ENCODE data around the gene ZNF385A. TPM values are rescaled to one million over a fixed set of nuclear protein-coding genes. Genes with fewer than 3 reads are reported as not detected.

The ZNF385A gene
- polyA plus RNA-seq, 2 donors, result 44.6 to 49.9 TPM

DNA sequence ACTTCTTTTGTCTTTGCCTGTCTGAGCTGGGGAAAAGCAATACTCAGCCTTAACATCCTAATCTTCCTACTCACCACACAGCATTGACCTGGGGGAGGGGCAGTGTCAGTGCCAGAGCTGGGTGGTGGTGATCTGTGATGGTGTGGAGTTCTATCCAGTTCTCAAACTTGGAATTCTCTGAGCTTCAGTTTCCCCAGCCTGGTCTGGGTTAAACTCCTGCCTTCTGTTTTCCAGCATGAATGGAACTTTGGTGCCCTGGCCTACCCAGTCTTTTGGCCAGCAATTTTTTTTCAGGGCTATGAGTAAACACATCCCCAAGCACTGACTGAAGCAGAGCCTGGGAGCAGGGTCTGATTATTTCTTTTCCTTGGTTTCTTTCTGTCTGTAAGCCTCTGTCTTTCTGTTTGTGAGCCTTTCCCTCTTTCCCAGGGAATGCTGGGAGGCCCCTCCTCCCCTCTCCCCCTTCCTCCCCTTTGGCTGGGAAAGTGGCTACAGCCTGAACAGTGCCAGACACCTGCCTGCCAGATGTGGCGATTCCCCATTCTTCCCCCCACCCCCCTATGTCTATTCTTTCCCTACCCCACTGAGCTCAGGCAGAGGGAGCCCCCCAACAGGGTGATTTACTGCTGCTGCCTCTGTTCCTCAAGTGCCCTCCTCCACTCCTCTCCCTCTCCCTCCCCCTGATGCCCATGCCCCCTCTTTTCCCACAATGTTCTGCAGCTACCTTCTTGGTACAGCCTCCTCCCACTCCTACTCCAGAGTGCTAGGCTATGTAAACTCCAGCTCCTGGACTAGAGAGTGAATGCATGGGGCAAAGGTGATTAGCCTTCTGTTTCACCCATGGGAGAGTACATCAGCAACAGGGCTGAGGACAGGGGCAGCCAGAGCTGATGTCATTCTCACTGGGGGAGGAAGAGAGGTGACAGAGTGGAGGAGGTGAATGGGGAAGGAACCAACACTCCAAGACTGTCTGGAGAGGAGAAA, 31.4 kb downstream of the ZNF385A start:
- peak overlapping the region; percentile 32 to 63 for H3K27ac ChIP-seq (ENCODE audit: low read depth in 2 of 2, low read length in 1 of 2)

DNA sequence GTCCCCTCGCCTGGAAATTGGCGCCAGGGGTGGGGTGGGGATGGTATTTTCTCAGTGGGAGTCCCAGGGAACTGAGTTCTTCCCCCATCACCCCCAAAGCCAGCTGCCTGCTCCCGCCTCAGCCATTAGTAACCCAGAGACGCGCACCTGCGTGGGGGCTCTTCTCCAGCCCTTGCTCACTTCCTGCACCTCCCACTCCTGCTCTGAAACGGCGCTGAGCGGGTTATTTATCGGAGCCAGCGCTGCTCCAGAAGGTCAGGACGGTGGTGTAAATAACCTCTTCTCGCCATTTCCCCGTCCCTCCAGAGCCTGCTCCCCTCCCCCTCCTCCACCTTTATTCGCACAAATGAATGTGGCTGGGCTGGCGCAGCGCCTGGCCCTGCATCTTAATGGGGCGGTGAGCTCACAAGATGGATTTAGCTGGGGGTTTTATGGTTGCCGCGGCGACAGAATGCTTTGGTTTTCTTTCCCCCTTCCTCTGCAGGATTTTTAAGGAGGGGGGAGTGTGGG, 32.5 kb downstream of the ZNF385A start:
- WGBS, 2 donors, result 24 to 42% methylated on average over 21 of the region's 21 CpGs

More for the DNA sequence above, 31.4 kb downstream of the ZNF385A start:
- H3K4me1 ChIP-seq (ENCODE audit: control insufficient read depth in 2 of 2, insufficient read depth in 2 of 2, low read length in 1 of 2), result peaks cover 0 to 3% of the 10 kb centered on the region in 2 donors
- H3K9me3 ChIP-seq (ENCODE audit: control insufficient read depth in 2 of 2, insufficient read depth in 1 of 2, low read depth in 1 of 2, low read length in 1 of 2), result no peaks in the 10 kb centered on the region
- peaks cover 7 to 11% of the 10 kb centered on the region in 2 donors for H3K36me3 ChIP-seq (ENCODE audit: control insufficient read depth in 2 of 2, insufficient read depth in 2 of 2, low read length in 1 of 2)
- H3K4me3 ChIP-seq (ENCODE audit: low read depth in 1 of 2, low read length in 2 of 2), result no peak overlapping the region
- 31 to 36% methylated on average over 1 of the region's 1 CpG for WGBS, 2 donors
- H3K27me3 ChIP-seq (ENCODE audit: control insufficient read depth in 1 of 2, insufficient read depth in 2 of 2, low read length in 2 of 2), result no peaks in the 10 kb centered on the region

DNA sequence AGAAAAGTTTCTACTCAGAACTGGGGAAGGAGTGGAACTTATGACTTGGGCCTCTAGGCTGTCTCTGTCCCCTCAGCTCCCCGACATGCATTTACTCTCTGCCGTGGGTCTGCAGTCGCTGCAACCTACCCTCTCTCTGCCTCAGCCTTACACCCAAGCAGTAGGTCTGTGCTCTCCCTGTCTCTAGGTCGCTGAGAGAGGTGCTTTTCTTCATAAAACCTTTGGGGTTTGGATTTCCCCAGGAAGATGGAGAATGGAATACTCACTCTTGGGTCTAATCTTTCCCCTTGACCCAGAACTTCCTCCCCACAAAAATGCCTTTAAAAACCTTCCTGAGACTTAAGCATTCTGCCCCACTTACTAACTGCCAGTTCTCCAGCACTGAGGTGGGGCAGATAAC, 33.2 kb downstream of the ZNF385A start:
- Histone ChIP-seq H3K36me3 (ENCODE audit: control insufficient read depth in 2 of 2, insufficient read depth in 2 of 2, low read length in 1 of 2) (peaks cover 16 to 17% of the 10 kb centered on the region in 2 donors), H3K27ac (ENCODE audit: low read depth in 2 of 2, low read length in 1 of 2) (no peak overlapping the region), H3K9me3 (ENCODE audit: control insufficient read depth in 2 of 2, insufficient read depth in 1 of 2, low read depth in 1 of 2, low read length in 1 of 2) (no peaks in the 10 kb centered on the region), H3K27me3 (ENCODE audit: control insufficient read depth in 1 of 2, insufficient read depth in 2 of 2, low read length in 2 of 2) (no peaks in the 10 kb centered on the region), H3K4me3 (ENCODE audit: low read depth in 1 of 2, low read length in 2 of 2) (no peak overlapping the region), H3K4me1 (ENCODE audit: control insufficient read depth in 2 of 2, insufficient read depth in 2 of 2, low read length in 1 of 2) (peaks cover 0 to 3% of the 10 kb centered on the region in 2 donors)
- WGBS, 2 donors, result 71 to 75% methylated on average over 4 of the region's 4 CpGs

More for the DNA sequence above, 32.5 kb downstream of the ZNF385A start:
- H3K36me3 ChIP-seq (ENCODE audit: control insufficient read depth in 2 of 2, insufficient read depth in 2 of 2, low read length in 1 of 2), result peaks cover 14 to 16% of the 10 kb centered on the region in 2 donors
- H3K27ac ChIP-seq (ENCODE audit: low read depth in 2 of 2, low read length in 1 of 2), result peak overlapping the region in 1 of 2 donors; percentile 33
- H3K4me1 ChIP-seq (ENCODE audit: control insufficient read depth in 2 of 2, insufficient read depth in 2 of 2, low read length in 1 of 2), result peaks cover 0 to 3% of the 10 kb centered on the region in 2 donors
- H3K27me3 ChIP-seq (ENCODE audit: control insufficient read depth in 1 of 2, insufficient read depth in 2 of 2, low read length in 2 of 2), result no peaks in the 10 kb centered on the region
- no peak overlapping the region for H3K4me3 ChIP-seq (ENCODE audit: low read depth in 1 of 2, low read length in 2 of 2)
- no peaks in the 10 kb centered on the region for H3K9me3 ChIP-seq (ENCODE audit: control insufficient read depth in 2 of 2, insufficient read depth in 1 of 2, low read depth in 1 of 2, low read length in 1 of 2)

DNA sequence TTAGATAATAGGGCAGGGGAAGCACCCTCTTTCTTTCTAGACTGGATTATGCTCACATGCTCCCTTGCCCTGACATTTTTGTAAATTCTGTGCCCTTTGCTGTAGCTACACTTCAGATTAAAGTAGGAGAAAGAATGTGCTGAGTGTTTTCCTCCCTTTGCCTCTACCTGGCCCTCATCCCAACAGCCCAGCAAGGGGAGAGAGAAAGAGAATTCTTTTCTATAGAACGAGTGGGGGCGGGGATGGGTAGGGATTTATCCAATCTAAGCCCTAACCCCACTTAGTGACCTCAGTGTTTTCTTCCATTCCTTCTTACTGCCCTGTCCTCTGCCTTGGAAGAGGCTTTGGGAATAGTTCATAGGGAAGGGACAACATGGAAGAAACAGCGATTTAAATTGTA, 33.8 kb downstream of the ZNF385A start:
- Histone ChIP-seq H3K27ac (ENCODE audit: low read depth in 2 of 2, low read length in 1 of 2) (no peak overlapping the region), H3K9me3 (ENCODE audit: control insufficient read depth in 2 of 2, insufficient read depth in 1 of 2, low read depth in 1 of 2, low read length in 1 of 2) (no peaks in the 10 kb centered on the region), H3K4me1 (ENCODE audit: control insufficient read depth in 2 of 2, insufficient read depth in 2 of 2, low read length in 1 of 2) (peaks cover 0 to 3% of the 10 kb centered on the region in 2 donors), H3K36me3 (ENCODE audit: control insufficient read depth in 2 of 2, insufficient read depth in 2 of 2, low read length in 1 of 2) (peaks cover 16 to 17% of the 10 kb centered on the region in 2 donors), H3K4me3 (ENCODE audit: low read depth in 1 of 2, low read length in 2 of 2) (no peak overlapping the region), H3K27me3 (ENCODE audit: control insufficient read depth in 1 of 2, insufficient read depth in 2 of 2, low read length in 2 of 2) (no peaks in the 10 kb centered on the region)
- 72 to 80% methylated on average over 3 of the region's 3 CpGs for WGBS, 2 donors

GRCh38 chr12:54349679-54350078, 34.9 kb downstream of the ZNF385A start:
- H3K27ac ChIP-seq (ENCODE audit: low read depth in 2 of 2, low read length in 1 of 2), result no peak overlapping the region
- H3K27me3 ChIP-seq (ENCODE audit: control insufficient read depth in 1 of 2, insufficient read depth in 2 of 2, low read length in 2 of 2), result no peaks in the 10 kb centered on the region
- peaks cover 16 to 17% of the 10 kb centered on the region in 2 donors for H3K36me3 ChIP-seq (ENCODE audit: control insufficient read depth in 2 of 2, insufficient read depth in 2 of 2, low read length in 1 of 2)
- no peak overlapping the region for H3K4me3 ChIP-seq (ENCODE audit: low read depth in 1 of 2, low read length in 2 of 2)
- no peaks in the 10 kb centered on the region for H3K9me3 ChIP-seq (ENCODE audit: control insufficient read depth in 2 of 2, insufficient read depth in 1 of 2, low read depth in 1 of 2, low read length in 1 of 2)
- H3K4me1 ChIP-seq (ENCODE audit: control insufficient read depth in 2 of 2, insufficient read depth in 2 of 2, low read length in 1 of 2), result peaks cover 0 to 3% of the 10 kb centered on the region in 2 donors

- Histone ChIP-seq H3K4me1 (ENCODE audit: control insufficient read depth in 2 of 2, insufficient read depth in 2 of 2, low read length in 1 of 2) (peaks cover 0 to 3% of the 10 kb centered on the region in 2 donors), H3K27ac (ENCODE audit: low read depth in 2 of 2, low read length in 1 of 2) (no peak overlapping the region), H3K9me3 (ENCODE audit: control insufficient read depth in 2 of 2, insufficient read depth in 1 of 2, low read depth in 1 of 2, low read length in 1 of 2) (no peaks in the 10 kb centered on the region), H3K4me3 (ENCODE audit: low read depth in 1 of 2, low read length in 2 of 2) (no peak overlapping the region), H3K27me3 (ENCODE audit: control insufficient read depth in 1 of 2, insufficient read depth in 2 of 2, low read length in 2 of 2) (no peaks in the 10 kb centered on the region), H3K36me3 (ENCODE audit: control insufficient read depth in 2 of 2, insufficient read depth in 2 of 2, low read length in 1 of 2) (peaks cover 16 to 17% of the 10 kb centered on the region in 2 donors)
- WGBS, 2 donors, result 88 to 89% methylated on average over 4 of the region's 4 CpGs
These were observed 35.5 kb downstream of the ZNF385A start for GRCh38 chr12:54349036-54349435.

GRCh38 chr12:54341378-54342300, 42.9 kb downstream of the ZNF385A start:
- WGBS, 2 donors, result 83 to 86% methylated on average over 9 of the region's 9 CpGs
- H3K4me1 ChIP-seq (ENCODE audit: control insufficient read depth in 2 of 2, insufficient read depth in 2 of 2, low read length in 1 of 2), result no peaks in the 10 kb centered on the region
- no peak overlapping the region for H3K4me3 ChIP-seq (ENCODE audit: low read depth in 1 of 2, low read length in 2 of 2)
- no peak overlapping the region for H3K27ac ChIP-seq (ENCODE audit: low read depth in 2 of 2, low read length in 1 of 2)
- no peaks in the 10 kb centered on the region for H3K27me3 ChIP-seq (ENCODE audit: control insufficient read depth in 1 of 2, insufficient read depth in 2 of 2, low read length in 2 of 2)
- peaks cover 12 to 13% of the 10 kb centered on the region in 2 donors for H3K36me3 ChIP-seq (ENCODE audit: control insufficient read depth in 2 of 2, insufficient read depth in 2 of 2, low read length in 1 of 2)
- no peaks in the 10 kb centered on the region for H3K9me3 ChIP-seq (ENCODE audit: control insufficient read depth in 2 of 2, insufficient read depth in 1 of 2, low read depth in 1 of 2, low read length in 1 of 2)

GRCh38 chr12:54340846-54341245, 43.7 kb downstream of the ZNF385A start:
- WGBS, 2 donors, result 83 to 92% methylated on average over 7 of the region's 7 CpGs
- H3K9me3 ChIP-seq (ENCODE audit: control insufficient read depth in 2 of 2, insufficient read depth in 1 of 2, low read depth in 1 of 2, low read length in 1 of 2), result no peaks in the 10 kb centered on the region
- H3K36me3 ChIP-seq (ENCODE audit: control insufficient read depth in 2 of 2, insufficient read depth in 2 of 2, low read length in 1 of 2), result peaks cover 12 to 13% of the 10 kb centered on the region in 2 donors
- no peaks in the 10 kb centered on the region for H3K4me1 ChIP-seq (ENCODE audit: control insufficient read depth in 2 of 2, insufficient read depth in 2 of 2, low read length in 1 of 2)
- no peak overlapping the region for H3K4me3 ChIP-seq (ENCODE audit: low read depth in 1 of 2, low read length in 2 of 2)
- no peak overlapping the region for H3K27ac ChIP-seq (ENCODE audit: low read depth in 2 of 2, low read length in 1 of 2)
- H3K27me3 ChIP-seq (ENCODE audit: control insufficient read depth in 1 of 2, insufficient read depth in 2 of 2, low read length in 2 of 2), result no peaks in the 10 kb centered on the region

DNA sequence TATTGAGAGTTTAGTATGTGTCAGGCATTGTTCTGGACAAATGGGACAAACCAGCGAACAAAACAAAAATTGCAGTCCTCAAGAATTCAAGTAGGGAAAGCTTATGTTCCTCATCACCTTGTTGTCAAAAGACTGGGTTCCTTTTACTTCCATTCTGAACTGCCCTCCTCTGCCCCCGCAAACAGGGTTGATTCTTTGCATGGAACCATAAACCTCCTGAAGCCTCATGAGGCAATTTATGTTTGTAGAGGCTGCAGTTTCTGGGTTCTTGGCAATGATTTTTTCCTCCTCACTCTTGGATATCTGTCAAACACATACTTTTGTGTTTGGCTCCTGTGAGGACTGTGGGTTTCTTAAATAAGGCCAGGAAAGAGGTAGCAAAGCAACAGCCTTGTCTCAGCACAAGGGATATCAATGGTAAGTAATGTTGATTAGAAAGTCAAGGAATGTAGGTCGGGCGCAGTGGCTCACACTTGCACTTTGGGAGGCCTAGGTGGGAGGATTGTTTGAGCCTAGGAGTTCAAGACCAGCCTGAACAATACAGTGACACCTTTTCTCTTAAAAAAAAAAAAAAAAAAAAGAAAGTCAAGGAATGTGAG, 45.7 kb downstream of the ZNF385A start:
- H3K4me3 ChIP-seq (ENCODE audit: low read depth in 1 of 2, low read length in 2 of 2), result no peak overlapping the region
- peaks cover 12 to 13% of the 10 kb centered on the region in 2 donors for H3K36me3 ChIP-seq (ENCODE audit: control insufficient read depth in 2 of 2, insufficient read depth in 2 of 2, low read length in 1 of 2)
- H3K4me1 ChIP-seq (ENCODE audit: control insufficient read depth in 2 of 2, insufficient read depth in 2 of 2, low read length in 1 of 2), result no peaks in the 10 kb centered on the region
- H3K27me3 ChIP-seq (ENCODE audit: control insufficient read depth in 1 of 2, insufficient read depth in 2 of 2, low read length in 2 of 2), result no peaks in the 10 kb centered on the region
- WGBS, 2 donors, result 84 to 86% methylated on average over 4 of the region's 4 CpGs
- no peak overlapping the region for H3K27ac ChIP-seq (ENCODE audit: low read depth in 2 of 2, low read length in 1 of 2)
- no peaks in the 10 kb centered on the region for H3K9me3 ChIP-seq (ENCODE audit: control insufficient read depth in 2 of 2, insufficient read depth in 1 of 2, low read depth in 1 of 2, low read length in 1 of 2)

Data from esophagus (tissue), 2 donors.